Thyroid gland (tissue), 4 donors: Measurements from ENCODE around the gene KRTAP5-1.

Experiments used
- CTCF ChIP-seq, 6 experiments: fragments of 200-600 bp in 3 of 6; fragments of 450-650 bp in 3 of 6; sonication (generic) in 3 of 6; IDR thresholded peaks; one replicate each; pipeline ENCODE4 v1.5.1; 2016 to 2019; ENCODE audit warnings: antibody characterized with exemption in 6 of 6, mild to moderate bottlenecking in 2 of 6, inconsistent platforms in 1 of 6, moderate library complexity in 1 of 6
- POLR2A ChIP-seq, 2 donors: fragments of 450-650 bp; IDR thresholded peaks; one replicate each; pipeline ENCODE4 v1.6.1; 2017; ENCODE audit warnings: antibody characterized with exemption in 2 of 2, mild to moderate bottlenecking in 2 of 2, moderate library complexity in 1 of 2

GRCh38 chr11:1565904-1566247 is 19.2 kb downstream of the KRTAP5-1 start:
- TF ChIP-seq CTCF (IDR thresholded peaks at IDR 0.05) (no peak), POLR2A (IDR thresholded peaks at IDR 0.05) (no peak)
